Inferior parietal cortex (tissue), 1 donor: ENCODE data around the gene LIPF.
"Not testable (repeated sequence)": the region's sequence is repeated elsewhere in the genome, so short reads cannot be mapped to it uniquely, and the experiment has no call there.

ENCODE experiments used
- DNase-seq: peaks from one replicate; pipeline ENCODE4 v3.0.0-alpha.2; 2016; ENCODE audit errors: extremely low spot score

The LIPF gene, protein sequence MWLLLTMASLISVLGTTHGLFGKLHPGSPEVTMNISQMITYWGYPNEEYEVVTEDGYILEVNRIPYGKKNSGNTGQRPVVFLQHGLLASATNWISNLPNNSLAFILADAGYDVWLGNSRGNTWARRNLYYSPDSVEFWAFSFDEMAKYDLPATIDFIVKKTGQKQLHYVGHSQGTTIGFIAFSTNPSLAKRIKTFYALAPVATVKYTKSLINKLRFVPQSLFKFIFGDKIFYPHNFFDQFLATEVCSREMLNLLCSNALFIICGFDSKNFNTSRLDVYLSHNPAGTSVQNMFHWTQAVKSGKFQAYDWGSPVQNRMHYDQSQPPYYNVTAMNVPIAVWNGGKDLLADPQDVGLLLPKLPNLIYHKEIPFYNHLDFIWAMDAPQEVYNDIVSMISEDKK

DNA sequence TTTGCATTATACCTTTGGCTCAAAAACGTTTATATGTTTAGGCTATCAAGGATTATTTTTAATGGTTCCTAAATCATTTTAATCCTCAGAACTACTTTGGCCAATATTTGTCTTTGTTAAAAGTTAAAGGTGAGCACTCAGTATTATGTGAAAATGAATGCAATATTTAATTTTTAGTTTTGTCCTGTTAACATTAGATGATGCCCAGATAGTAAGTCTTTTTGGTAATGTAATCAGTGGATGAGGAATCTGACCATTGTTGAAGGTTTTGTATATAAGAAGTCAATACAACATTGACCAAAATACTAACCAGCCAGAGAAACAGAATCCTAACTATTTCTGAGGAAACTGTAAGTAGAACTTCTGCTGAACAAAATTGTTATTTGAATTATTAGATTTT is at the start of gene LIPF:
Gene LIPF (plus strand): TSS at position 301 of the 400 bp plus-strand sequence. CDS start 2,856 bp downstream, outside the sequence.
- no peak for DNase-seq

DNA sequence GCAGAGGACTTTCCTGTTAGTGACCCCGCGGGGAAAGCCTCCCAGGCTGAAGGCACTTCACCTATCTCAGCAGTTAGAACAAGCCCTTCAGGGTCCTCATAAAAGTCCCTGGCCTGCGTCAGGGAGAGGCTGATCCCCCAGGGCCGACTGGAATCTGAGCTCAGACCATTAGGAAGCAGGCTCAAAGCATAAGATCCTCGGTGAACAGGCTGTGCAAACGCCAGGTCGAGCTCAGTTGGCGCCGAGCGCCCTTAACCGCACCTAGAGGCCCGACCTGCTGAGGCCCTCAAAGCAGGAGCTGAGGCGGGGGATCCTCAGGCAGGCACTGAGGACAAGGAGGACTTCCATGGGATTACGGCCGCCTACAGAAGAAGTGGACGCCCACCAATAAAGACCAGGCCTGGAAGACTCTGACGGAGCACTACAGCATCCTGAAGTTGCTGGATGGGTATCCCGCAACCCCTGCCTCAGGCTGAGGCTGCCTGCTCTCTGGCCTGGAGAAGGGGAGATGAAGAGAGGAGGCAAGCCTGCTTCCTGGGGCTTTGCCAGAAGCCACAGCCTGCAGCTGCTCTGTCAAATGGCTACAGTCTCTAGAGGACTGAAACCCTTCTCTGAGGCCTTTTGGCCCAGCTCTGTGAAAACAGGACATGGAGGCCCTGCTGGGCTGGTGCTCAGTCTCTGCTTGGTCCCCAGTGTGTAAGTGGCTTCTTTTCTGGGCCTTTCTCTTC is 47.8 kb upstream of the LIPF start:
- no peak for DNase-seq

DNA sequence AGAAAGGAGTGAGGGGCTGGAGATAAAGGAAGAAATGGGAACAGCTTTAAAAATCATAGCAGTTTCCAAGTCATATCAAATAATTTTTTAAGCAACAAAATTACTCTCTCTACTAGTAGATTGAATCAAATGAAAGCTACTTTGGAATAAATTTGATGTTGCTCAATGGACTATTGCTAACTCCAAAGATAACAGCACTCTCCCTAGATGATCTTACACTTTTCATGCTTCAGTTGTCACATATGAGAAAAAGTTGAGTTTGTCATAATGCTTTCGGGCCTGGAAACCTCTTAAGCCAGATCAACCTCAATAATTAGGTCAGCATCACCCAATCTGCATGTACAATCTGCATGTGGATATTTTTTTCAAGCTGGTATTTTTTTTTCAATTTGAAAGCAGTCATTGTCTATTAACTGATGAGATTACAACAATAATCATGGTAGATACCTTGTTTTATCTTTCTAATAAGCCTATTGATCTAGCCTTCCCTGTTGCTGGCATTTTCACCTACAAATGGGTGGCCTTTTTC is 46.4 kb upstream of the LIPF start:
- no peak for DNase-seq

DNA sequence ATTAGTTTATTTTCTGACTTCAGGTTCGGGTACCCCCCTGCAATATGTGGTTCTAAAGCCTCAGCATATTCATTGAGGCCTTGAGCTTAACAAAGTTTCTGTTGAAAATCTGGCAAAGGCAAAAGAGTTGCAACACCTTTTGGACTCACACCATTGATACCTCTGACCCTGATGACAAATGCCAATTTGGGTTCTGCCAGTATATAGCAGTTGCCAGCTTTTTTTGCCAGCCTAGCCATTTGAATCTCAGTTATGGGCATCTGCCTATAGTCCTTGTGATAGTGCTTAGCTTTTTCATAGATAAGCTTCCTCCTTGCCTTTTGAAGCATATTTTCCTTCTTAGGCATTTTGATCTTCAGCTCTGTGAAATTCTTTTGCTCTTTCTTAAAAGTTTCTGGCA is 45.7 kb upstream of the LIPF start:
- no peak for DNase-seq

DNA sequence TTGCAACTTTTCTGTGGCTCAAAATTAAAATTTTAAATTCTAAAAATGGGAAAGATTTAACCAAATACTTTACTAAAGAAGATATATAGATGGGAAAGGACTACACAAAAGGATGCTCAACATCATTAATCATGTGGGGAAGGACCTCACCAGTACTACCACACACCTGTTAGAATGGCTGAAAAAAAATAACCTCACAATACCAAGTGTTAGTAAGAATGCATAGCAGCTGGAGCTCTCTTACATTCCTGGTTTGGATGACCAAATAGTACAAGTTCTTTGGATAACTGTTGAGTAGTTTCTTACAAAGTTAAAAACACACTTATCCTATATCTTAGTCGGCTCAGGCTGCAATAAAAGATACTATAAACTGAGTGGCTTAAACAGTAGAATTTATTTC is 43.8 kb upstream of the LIPF start:
- DNase-seq: no peak

DNA sequence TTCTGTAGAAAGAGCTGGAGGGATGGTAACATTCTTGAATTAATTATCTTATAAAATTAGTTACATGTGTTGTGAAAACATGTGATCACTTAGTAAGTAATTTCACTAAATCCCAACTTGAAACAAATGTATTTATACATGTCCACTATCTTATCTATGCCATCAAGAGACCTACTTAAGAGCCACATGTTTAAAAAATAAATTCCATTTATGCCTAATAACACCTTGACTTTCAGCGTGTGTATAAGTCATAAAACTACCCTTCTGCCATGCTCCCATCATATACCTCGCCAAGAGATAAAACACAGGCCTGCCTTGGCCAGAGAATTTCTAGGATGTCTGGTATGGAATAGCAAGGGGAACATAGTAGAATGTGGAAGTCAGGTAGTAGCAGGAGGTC is 40.4 kb upstream of the LIPF start:
- no peak for DNase-seq

DNA sequence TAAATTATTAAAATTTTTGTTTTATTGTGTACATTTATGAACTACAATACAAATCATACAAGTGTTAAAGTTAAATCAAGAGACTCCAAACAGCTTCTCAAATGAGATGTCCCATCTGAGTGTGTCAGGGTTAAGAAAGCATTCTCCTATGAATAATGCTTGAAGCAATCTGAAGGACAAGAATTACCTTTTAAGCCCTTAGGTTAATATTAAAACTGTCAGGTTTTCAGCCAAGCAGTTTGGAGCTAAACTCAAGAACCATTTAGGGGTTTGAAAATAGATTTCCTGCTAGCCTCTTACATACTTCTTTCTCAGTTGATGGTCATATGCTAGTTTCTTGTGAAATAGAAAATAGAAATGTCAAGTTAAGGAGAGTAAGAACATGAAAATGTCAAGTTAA is 39.4 kb upstream of the LIPF start:
- no peak for DNase-seq

DNA sequence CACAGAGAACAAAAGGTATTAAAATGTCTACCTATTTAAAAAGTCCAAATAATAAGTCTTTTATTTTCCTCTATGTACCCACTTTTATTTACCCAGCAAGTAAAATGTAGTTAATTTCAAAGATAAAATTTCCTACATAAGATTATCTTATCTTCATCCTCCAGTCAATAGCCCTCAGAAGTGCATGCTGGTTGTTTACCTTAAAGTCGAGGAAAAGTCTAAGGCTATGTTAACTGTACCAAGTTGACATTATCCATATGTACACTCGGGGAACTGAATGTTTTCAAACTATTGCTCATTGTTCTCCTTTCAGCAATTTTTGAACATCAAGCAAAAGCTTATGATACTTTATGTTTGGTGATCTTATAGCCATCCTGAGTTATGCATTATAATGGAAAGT is 24.1 kb upstream of the LIPF start:
- DNase-seq: no peak

DNA sequence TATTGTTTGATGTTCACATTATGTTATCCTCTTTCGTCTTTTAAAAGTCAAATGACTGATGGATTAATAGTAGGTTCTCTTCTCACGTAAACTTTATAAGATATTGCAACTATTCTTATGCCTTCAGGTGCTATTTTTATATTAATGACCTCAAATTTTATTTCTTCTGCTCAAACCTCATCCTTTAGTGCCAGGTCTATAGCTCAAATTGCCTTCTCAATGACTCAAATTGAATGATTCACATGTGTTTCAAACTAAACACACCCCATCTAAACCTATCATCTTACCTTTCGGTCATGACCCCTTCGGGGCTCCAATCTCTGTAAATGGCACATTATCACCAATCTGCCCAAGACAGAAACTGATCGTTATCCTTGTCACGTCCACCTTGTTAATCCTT is 22.0 kb upstream of the LIPF start:
- DNase-seq: no peak

DNA sequence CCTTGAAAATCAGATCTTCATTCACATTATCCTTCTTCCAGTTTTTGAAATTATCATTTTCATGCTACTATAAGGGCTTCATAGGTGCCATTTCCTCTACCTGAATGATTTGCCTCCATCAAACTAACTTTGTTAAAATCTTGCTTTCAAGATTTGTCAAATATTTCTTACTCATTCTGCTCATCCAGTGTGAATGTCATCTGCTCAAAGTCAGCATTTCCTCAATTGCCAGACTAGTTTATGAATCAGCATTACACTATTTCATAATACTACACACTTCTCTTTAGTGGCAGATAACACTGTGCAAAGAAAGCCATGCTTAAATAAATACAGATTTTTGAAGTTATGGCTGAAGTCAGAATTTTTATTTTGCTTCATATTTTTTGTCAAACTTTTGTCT is 21.3 kb upstream of the LIPF start:
- DNase-seq: no peak

DNA sequence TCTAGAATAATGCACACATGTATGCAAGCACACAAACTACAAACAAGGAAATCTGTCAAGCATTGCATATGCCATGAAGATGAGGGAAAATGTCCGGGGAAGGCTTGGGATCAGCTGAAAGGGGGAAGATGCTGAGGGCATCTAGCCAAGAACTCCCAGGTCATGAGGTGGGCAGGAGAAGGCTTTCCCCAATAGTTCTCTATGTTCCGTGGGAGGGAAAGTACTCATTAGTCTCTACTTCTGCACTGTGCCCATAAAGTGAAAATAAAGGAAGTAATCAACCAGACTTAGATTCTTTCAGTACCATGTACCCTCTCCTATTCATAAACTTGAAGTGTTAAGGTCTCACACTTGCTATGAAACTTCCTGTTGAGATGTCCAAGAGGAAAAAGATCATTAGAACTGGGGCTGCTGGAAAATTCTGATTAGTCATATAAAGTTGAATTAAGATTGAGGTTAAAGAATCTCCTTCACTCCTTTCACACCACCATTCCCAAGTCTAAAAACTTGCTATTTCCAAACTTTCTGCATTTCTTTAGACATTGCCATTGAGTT is 17.1 kb upstream of the LIPF start:
- no peak for DNase-seq

DNA sequence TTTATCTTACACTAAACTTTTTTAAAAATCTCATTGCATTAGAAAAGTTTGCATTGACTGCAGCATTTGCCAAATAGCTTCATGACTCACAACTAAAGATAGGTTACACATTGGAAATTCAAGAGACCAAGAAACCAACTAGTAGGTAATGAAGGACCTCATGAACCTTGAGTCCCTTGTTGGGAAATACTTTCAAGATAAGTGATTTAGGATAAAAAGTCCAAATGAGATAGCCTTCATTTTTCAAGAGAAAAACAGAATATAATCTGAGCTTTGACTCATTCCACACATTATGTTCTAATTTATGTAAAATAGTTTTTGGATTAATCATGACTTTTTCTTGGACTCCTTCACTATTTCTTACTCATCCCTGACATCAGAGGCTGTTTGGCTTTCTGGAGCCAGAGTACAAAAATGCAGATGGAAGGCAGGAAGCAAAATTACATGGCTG is 13.1 kb upstream of the LIPF start:
- no peak for DNase-seq

DNA sequence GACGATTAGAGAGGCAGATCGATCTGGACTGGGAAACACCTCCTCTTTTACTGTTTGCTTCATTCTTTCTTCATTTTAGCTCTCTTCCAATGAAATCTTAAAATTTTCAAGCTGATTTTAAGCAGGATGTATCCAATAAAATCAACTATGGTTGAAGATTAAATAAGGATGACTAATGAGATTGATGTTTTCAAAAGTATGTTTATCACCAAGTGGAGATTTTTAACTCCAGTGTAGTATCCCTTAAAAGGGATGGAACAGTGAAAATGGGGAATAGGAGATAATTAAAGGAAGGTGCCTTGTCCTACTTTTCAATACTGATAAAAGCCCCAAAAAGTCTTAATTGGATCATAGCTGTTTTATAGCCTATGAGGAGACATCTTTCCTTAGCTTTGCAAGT is 11.6 kb upstream of the LIPF start:
- no peak for DNase-seq

DNA sequence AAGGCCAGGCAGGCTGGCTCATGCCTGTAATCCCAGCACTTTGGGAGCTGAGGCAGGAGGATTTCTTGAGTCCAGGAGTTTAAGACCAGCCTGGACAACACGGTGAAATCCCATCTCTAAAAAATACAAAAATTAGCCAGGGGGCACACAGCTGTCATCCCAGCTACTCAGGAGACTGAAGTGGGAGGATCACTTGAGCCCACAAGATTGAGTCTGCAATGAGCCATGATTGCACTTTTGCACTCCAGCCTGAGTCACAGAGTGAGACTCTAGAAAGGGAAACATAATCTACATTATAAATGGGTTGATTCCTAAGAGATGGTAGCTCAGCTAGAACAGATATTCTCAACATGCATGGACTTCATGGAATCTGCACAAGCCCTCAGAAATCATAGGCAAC is 6.3 kb upstream of the LIPF start:
- DNase-seq: no peak

DNA sequence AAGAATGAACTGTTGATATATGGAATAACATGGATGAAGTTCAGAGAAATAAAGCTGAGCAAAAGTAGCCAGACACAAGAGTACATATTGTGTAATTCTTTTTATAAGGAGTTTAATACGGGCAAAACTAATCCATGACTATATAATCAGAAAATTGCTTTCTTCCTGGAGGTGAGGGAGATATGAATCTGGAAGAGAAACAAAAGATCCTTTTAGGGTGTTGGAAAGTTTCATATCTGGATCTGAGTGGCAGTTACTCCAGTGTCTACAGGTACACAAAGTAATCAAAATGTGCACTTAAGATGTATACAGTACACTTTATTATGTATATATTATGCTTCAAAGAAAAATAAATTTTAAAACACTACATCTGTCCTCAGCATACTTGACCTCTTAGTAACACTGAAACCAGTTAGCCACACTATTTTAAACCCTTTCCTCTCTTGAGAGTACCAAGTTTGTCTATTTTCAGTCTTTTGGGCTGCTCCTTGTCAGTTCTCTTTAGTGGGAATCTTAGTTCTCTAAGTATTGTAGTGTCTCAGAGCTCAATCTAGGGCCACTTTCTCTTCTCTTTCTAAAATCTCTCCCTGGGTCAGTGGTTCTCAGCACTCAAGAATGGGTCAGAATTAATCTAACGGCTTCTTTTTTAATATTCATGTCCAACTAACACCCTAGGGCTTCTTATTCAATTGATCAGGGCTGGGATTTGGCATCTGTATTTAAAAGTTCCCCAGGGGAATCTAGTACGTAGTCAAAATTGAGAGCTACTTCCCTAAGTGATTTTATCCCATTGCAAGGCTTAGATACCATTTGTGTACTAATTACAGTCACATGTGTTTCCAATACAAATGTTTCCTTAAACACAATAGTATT is 4.3 kb upstream of the LIPF start:
- no peak for DNase-seq

DNA sequence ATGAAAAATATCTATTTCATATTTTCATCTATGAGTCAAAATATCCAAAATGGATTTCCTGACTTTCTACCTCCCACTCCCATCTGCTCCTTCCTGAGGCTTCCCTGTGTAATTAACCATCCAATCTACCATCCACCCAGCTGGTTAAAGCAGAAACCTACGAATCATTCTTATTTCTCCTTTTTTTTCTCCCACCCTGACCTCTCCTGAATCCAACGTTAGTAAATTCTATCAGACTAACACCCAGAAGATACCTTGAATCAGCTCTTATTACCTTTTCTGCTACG is 3.7 kb upstream of the LIPF start:
- DNase-seq: peak; percentile 25

DNA sequence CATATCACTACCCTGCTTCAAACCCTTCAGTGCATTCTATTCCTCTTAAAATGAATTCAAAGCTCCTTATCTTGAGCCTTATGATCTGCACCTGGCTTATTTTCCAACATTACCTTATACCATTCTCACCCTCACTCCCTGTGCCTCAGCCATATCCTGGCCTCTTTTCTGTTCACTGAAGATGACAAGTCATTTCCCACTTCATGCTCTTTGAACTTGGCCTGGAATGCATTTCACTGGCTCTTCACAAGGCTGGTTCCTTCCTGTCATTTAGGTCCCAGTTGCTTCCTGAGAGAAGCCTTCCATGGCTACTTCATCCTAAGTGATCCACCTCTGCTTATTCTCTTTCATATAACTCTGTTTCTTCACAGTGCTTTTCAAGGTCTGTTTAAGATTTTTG is 3.2 kb upstream of the LIPF start:
- no peak for DNase-seq

DNA sequence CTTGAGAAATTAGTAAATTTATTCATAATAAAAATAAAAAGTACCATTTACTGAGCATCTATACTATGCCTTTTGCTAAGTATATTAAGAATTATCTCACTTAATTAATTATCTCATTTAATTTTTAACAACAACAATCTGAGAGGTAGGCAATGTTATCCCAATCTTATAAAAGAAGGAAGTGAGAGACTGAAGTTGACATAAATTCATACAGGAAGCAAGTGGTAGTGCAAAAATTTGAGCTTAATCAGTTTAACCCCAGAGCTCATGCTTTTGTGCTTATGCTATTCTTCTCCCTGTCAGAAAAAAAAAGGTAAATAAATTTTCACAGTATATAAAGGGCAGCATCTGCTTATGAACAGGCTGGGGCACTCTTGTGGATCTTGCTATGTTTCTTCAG is 2.7 kb upstream of the LIPF start:
- no peak for DNase-seq

DNA sequence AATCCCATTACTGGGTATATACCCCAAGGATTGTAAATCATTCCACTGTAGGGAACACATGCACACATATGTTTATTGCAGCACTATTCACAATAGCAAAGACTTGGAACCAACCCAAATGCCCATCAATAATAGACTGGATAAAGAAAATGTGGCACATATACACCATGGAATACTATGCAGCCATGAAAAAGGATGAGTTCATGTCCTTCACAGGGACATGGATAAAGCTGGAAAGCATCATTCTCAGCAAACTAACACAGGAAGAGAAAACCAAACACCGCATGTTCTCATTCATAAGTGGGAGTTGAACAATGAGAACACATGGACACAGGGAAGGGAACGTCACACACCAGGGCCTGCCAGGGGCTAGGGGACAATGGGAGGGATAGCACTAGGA is 1.1 kb upstream of the LIPF start:
- not testable (repeated sequence) for DNase-seq

DNA sequence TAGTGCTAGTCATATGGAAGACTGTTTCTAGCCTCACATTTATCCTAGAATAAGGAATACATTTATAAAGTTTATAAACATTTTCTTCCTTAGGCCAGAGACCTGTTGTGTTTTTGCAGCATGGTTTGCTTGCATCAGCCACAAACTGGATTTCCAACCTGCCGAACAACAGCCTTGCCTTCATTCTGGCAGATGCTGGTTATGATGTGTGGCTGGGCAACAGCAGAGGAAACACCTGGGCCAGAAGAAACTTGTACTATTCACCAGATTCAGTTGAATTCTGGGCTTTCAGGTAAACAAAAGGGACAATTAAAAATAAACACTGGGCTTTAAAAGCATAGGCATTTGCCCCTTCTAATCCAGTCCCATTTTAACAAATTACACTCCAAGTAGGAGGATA is 4.2 kb downstream of the LIPF start:
- DNase-seq: no peak

DNA sequence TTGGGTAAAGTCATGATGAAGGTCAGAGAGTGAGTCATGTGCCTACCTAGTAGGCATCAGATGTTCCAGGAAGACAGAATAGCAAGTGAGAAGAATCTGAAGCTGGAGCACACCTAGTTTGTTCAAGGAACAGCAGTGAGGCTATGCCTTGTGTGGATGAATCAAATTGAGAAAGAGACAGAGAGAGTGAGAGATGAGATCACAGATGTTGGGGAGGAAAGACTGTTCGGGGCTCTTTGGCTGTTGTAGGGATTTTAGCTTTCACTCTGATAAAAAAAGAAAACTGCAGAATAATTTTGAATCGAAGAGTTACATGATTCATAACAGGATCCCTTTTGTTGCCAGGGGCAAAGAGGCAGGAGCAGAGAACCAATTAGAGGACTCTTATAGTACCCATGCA is 6.3 kb downstream of the LIPF start:
- no peak for DNase-seq

DNA sequence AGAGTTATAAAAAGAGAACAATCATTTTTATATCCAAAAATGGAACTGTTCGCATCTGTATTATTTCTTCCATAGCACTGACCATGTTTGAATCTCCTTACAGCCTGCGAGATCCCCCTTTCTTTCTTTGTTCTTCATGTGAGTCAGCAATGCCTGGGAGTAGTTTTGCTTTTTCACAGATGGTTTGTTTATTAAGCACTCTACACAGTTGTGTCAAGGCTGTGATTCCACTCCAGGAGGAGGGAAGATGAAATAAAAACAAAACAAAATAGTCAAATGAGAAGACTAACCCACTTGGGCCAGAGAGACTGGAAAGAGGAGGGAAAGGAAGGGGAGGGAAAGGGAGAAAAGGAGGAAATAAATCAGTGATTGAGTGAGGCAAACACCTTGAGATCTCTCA is 7.8 kb downstream of the LIPF start:
- DNase-seq: no peak
